HG03439 (cell line): ENCODE data around the gene DBF4B.

Experiments used
- ATAC-seq: cut with Tn5 transposase; IDR thresholded peaks from one replicate; pipeline ENCODE4 v1.9.1; 2021; ENCODE audit warnings: mild to moderate bottlenecking, moderate library complexity; ENCODE audit not compliant: unreplicated experiment

DBF4B gene

DNA sequence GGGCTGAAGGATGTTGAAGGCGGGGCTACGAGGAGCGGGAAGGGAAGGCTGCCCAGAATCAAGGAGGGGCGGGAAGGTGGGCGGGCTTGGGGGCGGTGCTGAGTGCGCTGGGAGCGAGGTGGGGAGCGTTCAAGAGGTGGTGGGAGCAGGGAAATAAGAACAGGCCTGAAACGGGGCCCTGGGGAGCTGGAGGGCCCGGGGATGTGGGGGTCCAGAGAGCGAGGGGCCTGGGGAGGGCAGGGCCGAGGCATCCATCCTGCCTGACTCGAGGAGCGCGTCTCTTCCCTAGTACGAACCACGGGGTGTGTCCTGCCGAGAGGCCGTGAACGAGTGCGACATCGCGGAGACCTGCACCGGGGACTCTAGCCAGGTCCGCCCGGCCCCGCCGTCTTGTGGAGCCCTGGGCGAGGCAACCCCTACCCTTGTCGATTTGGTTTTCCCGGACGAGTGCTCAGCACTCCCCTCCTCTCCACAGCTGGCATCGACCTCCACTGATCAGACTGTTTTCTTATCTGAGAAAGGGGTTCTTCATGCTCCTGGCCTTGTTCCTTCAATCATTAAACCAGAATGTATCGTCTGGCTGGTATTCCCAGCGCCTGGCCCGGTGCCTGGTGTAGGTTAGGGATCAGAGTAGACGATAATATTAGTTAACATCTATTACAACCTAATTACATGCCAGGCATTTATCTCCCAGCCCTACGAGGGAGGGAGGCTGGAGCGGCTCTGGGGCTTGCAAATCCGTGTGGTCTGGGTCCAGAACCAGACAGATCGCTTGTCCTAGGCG, 67.6 kb downstream of the DBF4B start:
- no peak for ATAC-seq

- no peak for ATAC-seq
These were observed 68.3 kb downstream of the DBF4B start for GRCh38 chr17:44776628-44777393.

GRCh38 chr17:44777394-44778348, 69.2 kb downstream of the DBF4B start:
- ATAC-seq = no peak

DNA sequence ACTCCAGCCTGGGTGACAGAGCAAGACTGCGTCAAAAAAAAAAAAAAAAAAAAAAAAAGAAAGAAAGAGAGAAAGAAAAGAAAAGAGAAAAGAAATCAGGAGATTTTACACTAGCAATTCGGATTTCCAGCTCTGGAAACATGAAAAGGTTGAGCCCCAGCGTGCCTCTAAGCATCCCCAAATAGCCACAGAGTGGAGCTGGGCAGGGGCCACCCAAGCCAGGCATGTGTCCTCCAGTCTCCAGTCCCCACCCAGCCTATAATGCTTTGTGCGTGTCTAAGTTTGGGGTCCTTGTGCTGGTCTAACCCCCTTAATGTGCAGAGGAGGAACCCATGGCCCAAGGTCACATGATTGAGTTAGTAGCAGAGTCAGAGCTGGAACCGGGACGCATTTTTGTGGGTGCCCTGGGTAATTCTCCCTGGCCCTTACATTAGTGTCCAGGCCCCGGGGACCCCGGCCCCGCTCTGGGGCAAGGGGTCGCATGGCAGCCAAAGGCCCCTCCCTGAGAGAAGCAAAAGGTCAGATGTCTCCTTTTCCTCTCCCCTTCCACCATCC, 70.3 kb downstream of the DBF4B start:
- no peak for ATAC-seq

GRCh38 chr17:44779211-44780025, 71.0 kb downstream of the DBF4B start:
- no peak for ATAC-seq

DNA sequence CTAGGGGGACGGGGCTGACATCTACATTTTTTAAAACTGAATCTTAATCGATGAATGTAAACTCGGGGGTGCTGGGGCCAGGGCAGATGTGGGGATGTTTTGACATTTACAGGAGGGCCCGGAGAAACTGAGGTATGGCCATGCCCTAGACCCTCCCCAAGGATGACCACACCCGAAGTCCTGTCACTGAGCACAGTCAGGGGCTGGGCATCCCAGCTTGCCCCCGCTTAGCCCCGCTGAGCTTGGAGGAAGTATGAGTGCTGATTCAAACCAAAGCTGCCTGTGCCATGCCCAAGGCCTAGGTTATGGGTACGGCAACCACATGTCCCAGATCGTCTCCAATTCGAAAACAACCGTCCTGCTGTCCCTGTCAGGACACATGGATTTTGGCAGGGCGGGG, 71.7 kb downstream of the DBF4B start:
- no peak for ATAC-seq

GRCh38 chr17:44780845-44781480, 72.5 kb downstream of the DBF4B start:
- no peak for ATAC-seq

DNA sequence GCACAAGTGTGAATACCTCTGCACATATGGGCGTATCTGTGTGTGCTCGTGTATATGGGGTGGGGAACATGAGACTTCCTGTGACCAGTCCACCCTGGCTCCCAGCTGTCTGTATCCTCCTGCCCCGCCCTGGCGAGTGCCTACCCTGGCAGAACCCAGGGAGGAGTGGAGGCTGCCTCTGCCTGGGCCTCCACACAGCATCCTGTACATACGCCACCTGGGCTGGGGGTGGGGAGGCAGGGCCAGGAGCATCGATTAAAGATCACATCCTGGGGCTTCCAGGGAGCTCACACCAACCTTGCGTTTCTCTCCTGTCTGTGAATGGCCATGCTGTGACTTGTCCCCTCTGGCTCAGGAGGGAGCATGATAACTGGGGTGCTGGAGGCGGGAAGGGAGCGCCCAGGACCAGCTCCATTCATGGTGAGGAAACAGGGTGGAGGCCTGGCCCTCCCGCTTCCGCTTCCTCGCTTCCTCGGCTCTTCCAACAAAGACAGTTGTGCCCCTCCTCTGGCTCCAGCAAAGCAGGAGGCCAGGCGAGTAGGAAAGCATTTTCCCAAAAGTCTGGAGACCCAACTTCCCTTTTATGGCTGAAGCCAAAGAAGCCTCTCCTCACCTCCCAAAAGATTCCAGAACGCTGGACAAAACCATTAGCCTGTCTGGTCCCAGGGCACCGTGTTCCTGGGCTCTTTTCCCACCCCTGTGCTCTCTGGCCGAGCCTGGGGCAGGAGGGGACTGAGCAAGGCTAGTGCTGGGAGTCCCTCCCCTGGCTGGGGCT, 73.3 kb downstream of the DBF4B start:
- no peak for ATAC-seq

DNA sequence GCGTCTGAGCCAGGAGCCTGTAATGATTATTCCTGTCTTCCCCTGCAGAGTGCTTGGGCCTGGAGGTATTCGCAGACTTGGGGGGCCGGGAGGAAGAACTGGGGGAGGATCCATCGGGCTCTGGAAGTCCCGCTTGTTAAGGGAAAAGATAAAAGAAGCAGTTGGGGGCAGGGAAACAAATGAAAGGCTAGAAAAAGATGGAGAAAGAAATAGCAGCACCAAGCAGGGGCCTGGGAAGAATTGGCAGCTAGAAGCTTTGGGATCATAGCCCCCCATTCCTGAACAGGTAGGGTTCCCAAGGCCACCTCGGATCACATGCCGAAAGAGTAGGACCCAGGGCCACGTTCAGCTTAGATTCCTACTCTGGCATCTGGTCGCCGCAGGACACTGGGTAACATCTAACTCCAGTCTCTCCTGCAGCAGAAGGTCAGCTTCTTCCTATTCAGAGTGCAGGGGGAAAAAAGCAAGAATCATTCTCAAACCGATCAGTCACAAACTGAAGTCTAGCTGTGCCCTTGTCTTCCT, 73.9 kb downstream of the DBF4B start:
- no peak for ATAC-seq

DNA sequence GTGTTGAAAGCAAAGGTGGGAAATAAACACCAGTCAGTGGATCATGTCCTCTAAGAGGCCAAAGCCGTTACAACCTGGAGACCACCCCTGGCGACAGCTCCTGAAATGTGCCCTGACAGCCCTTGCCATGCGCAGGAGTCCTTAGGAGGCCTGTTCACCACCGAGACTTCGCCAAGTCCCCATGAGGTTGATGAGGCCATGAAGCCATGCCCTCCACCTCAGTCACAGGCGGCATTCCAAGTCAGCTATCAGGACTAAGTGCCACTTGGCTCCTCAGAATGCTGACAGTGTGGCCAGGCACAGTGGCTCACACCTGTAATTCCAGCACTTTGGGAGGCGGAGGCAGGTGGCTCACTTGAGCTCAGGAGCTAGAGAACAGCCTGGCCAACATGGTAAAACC, 77.5 kb downstream of the DBF4B start:
- ATAC-seq = no peak

- no peak for ATAC-seq
These were observed 78.2 kb downstream of the DBF4B start for GRCh38 chr17:44786551-44787081.

DNA sequence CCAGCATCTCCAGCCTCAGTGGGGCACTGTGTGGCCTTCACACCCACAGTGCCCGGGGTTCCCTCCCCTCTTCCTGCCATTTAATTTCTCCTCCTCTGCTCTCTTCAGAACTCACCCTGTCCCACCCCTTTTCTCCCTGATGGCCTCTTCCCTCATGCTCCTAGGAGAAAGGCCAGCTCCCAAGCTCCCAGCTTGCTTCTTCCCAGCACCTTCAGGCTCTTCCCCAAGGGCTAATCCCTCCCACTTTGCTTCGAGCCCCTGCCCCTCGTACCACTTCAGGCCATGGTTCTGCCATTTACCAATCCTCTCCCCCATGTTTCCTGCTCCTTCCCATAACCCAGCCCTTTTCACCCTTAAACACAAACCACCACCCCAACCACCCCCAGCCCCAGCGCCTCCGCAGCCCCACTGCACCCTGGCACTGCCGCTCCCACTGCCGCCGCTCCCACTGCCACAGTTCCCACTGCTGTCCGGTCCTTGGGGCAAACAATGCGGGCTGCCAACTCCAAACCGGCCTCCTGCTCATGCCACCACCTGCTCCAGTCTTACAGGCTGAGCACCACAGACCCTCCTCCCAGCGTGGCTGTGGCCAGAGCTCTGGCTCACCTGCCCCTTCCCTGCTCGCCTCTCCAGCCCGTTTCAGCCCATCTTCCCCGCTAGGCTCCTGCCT, 78.9 kb downstream of the DBF4B start:
- ATAC-seq = no peak

GRCh38 chr17:44788139-44788538, 79.7 kb downstream of the DBF4B start:
- no peak for ATAC-seq

GRCh38 chr17:44792276-44792675, 83.8 kb downstream of the DBF4B start:
- no peak for ATAC-seq

DNA sequence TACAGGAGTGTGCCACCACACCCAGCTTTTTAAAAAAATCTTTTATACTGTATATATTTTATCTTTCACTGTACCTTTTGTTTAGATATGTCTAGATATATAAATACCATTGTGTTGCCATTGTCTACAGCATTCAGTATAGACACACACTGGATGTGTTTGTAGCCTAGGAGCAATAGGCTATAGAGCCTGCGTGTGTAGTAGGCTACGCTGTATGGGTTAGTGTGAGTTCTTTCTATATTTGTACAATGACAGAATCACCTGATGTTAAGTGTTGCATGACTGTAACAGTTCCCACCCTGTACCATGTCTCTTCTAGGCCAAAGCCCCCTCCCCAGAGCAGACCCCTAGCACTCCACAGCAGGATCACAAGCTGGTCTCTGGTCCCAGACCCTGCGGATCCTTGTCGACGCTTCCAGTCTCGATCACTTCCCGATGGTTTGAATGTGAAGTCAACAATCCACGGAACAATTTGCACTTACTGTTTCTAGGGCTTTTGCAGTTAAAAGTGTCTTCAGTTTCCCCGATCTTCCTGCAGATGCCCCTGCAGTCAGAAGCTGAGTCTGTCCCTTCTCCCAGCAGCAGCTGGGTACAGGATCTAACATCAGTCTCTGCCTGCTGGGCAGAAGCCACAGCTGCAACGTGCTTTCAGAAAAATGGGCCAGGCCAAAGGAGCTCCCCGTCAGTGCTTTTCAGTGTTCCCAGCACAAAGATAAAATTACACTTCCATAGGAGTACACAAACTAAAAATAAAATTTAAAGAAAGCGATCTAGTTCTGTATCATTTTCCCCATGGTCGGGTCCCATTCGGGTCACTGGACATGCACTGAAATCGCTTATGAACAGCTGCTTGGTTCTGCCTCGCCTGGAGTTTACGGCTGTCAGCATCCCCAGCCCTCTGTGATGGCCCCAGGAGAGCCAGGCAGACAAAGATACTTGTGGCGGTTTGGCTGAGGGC, 85.7 kb downstream of the DBF4B start:
- ATAC-seq = no peak

DNA sequence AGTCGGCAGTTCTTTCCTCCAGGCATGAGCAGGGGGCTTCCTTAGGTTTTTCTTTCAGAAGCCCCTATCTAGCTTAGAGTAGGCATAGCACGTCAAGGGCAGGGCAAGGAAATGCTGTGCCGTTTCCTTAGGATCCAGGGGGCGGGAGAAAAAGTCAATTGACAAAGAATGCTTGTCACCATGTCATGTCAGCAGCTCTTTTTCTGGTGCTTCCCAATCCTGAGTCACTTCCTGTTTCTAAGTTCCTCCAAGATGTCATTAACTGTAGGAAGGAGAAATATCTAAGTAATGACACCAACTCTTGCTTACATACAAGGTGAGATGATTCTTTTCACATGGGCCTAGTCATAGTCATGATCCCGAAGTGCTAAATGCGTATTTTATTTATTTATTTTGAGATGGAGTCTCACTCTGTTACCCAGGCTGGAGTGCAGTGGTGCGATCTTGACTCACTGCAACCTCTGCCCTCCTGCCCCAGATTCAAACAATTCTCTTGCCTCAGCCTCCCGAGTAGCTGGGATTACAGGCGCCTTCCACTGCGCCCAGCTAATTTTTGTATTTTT, 86.5 kb downstream of the DBF4B start:
- no peak for ATAC-seq
